Measurements from ENCODE around the gene RABL6. TPM values are rescaled to one million over a fixed set of nuclear protein-coding genes. Genes with fewer than 3 reads are reported as not detected.
"Not testable (repeated sequence)": the region's sequence is repeated elsewhere in the genome, so short reads cannot be mapped to it uniquely, and the experiment has no call there.

The RABL6 gene
- total RNA-seq, 1 experiment from 2014 or later = 43.1 TPM

GRCh38 chr9:136837856-136838277, 30.1 kb downstream of the RABL6 start:
- not testable (repeated sequence) for H3K4me2 ChIP-seq (ENCODE audit: low read depth, low read length, poor library complexity, severe bottlenecking); H4K20me1 ChIP-seq (ENCODE audit: insufficient read depth, low read depth, low read length); H3K79me2 ChIP-seq (ENCODE audit: low read length); H3K9me2 ChIP-seq (replicated peaks; ENCODE audit: insufficient read depth, low read length); DNase-seq; H3K9me3 ChIP-seq (ENCODE audit: low read length); H3K4me3 ChIP-seq (ENCODE audit: low read length); H2AFZ ChIP-seq (ENCODE audit: low read length); H3K9ac ChIP-seq (ENCODE audit: low read length); H3K36me3 ChIP-seq (ENCODE audit: insufficient read depth, low read length); H3K27ac ChIP-seq (ENCODE audit: low read length); H3K27me3 ChIP-seq (ENCODE audit: low read length)
- H3K4me1 ChIP-seq (ENCODE audit: low read length) = peaks cover 21% of the 10 kb centered on the region

- no peak overlapping the region for H3K27ac ChIP-seq (ENCODE audit: low read length)
- no peaks in the 10 kb centered on the region for H3K9me2 ChIP-seq (replicated peaks; ENCODE audit: insufficient read depth, low read length)
- H2AFZ ChIP-seq (ENCODE audit: low read length) = no peak overlapping the region
- no peak overlapping the region for H3K9ac ChIP-seq (ENCODE audit: low read length)
- H3K36me3 ChIP-seq (ENCODE audit: insufficient read depth, low read length) = no peaks in the 10 kb centered on the region
- no peaks in the 10 kb centered on the region for H3K79me2 ChIP-seq (ENCODE audit: low read length)
- no peak for DNase-seq
- H3K4me3 ChIP-seq (ENCODE audit: low read length) = no peak overlapping the region
- no peaks in the 10 kb centered on the region for H3K27me3 ChIP-seq (ENCODE audit: low read length)
- H3K4me2 ChIP-seq (ENCODE audit: low read depth, low read length, poor library complexity, severe bottlenecking) = no peak overlapping the region
- no peaks in the 10 kb centered on the region for H3K9me3 ChIP-seq (ENCODE audit: low read length)
- H4K20me1 ChIP-seq (ENCODE audit: insufficient read depth, low read depth, low read length) = no peaks in the 10 kb centered on the region
- peaks cover 28% of the 10 kb centered on the region for H3K4me1 ChIP-seq (ENCODE audit: low read length)
Measured at GRCh38 chr9:136838314-136839228, 30.8 kb downstream of the RABL6 start.

- no peaks in the 10 kb centered on the region for H3K27me3 ChIP-seq (ENCODE audit: low read length)
- H3K4me3 ChIP-seq (ENCODE audit: low read length) = no peak overlapping the region
- no peak for DNase-seq
- no peaks in the 10 kb centered on the region for H3K79me2 ChIP-seq (ENCODE audit: low read length)
- no peaks in the 10 kb centered on the region for H3K36me3 ChIP-seq (ENCODE audit: insufficient read depth, low read length)
- H3K4me1 ChIP-seq (ENCODE audit: low read length) = peaks cover 29% of the 10 kb centered on the region
- H4K20me1 ChIP-seq (ENCODE audit: insufficient read depth, low read depth, low read length) = no peaks in the 10 kb centered on the region
- H2AFZ ChIP-seq (ENCODE audit: low read length) = no peak overlapping the region
- H3K9me2 ChIP-seq (replicated peaks; ENCODE audit: insufficient read depth, low read length) = no peaks in the 10 kb centered on the region
- H3K9me3 ChIP-seq (ENCODE audit: low read length) = no peaks in the 10 kb centered on the region
- H3K9ac ChIP-seq (ENCODE audit: low read length) = no peak overlapping the region
- H3K4me2 ChIP-seq (ENCODE audit: low read depth, low read length, poor library complexity, severe bottlenecking) = no peak overlapping the region
- no peak overlapping the region for H3K27ac ChIP-seq (ENCODE audit: low read length)
Measured at GRCh38 chr9:136839229-136840139, 31.7 kb downstream of the RABL6 start.

- Histone ChIP-seq H3K4me1 (ENCODE audit: low read length) (peaks cover 29% of the 10 kb centered on the region), H3K27ac (ENCODE audit: low read length) (no peak overlapping the region), H3K9me3 (ENCODE audit: low read length) (no peaks in the 10 kb centered on the region), H2AFZ (ENCODE audit: low read length) (no peak overlapping the region), H3K36me3 (ENCODE audit: insufficient read depth, low read length) (no peaks in the 10 kb centered on the region), H3K79me2 (ENCODE audit: low read length) (no peaks in the 10 kb centered on the region), H4K20me1 (ENCODE audit: insufficient read depth, low read depth, low read length) (no peaks in the 10 kb centered on the region), H3K9ac (ENCODE audit: low read length) (no peak overlapping the region), H3K4me2 (ENCODE audit: low read depth, low read length, poor library complexity, severe bottlenecking) (no peak overlapping the region), H3K4me3 (ENCODE audit: low read length) (no peak overlapping the region), H3K27me3 (ENCODE audit: low read length) (no peaks in the 10 kb centered on the region), H3K9me2 (replicated peaks; ENCODE audit: insufficient read depth, low read length) (no peaks in the 10 kb centered on the region)
- DNase-seq = no peak
Measured at GRCh38 chr9:136840140-136840876, 32.6 kb downstream of the RABL6 start.

GRCh38 chr9:136840877-136841645, 33.3 kb downstream of the RABL6 start:
- Histone ChIP-seq H3K9me3 (ENCODE audit: low read length) (no peaks in the 10 kb centered on the region), H3K4me1 (ENCODE audit: low read length) (peaks cover 29% of the 10 kb centered on the region), H4K20me1 (ENCODE audit: insufficient read depth, low read depth, low read length) (no peaks in the 10 kb centered on the region), H3K27me3 (ENCODE audit: low read length) (no peaks in the 10 kb centered on the region), H3K27ac (ENCODE audit: low read length) (peak overlapping the region; percentile 51), H2AFZ (ENCODE audit: low read length) (no peak overlapping the region), H3K9me2 (replicated peaks; ENCODE audit: insufficient read depth, low read length) (no peaks in the 10 kb centered on the region), H3K4me3 (ENCODE audit: low read length) (no peak overlapping the region), H3K36me3 (ENCODE audit: insufficient read depth, low read length) (no peaks in the 10 kb centered on the region), H3K79me2 (ENCODE audit: low read length) (no peaks in the 10 kb centered on the region), H3K4me2 (ENCODE audit: low read depth, low read length, poor library complexity, severe bottlenecking) (no peak overlapping the region), H3K9ac (ENCODE audit: low read length) (peak overlapping the region; percentile 71; the same call in 1 of the 2 replicates)
- peak; percentile 67 for DNase-seq

- peak overlapping the region; percentile 91 for H3K4me2 ChIP-seq (ENCODE audit: low read depth, low read length, poor library complexity, severe bottlenecking)
- not testable (repeated sequence) for H2AFZ ChIP-seq (ENCODE audit: low read length); H3K9me2 ChIP-seq (replicated peaks; ENCODE audit: insufficient read depth, low read length); DNase-seq; H4K20me1 ChIP-seq (ENCODE audit: insufficient read depth, low read depth, low read length); H3K9me3 ChIP-seq (ENCODE audit: low read length); H3K27me3 ChIP-seq (ENCODE audit: low read length); H3K79me2 ChIP-seq (ENCODE audit: low read length); H3K36me3 ChIP-seq (ENCODE audit: insufficient read depth, low read length)
- peak overlapping the region; percentile 51 for H3K27ac ChIP-seq (ENCODE audit: low read length)
- H3K4me3 ChIP-seq (ENCODE audit: low read length) = peak overlapping the region; percentile 66; the same call in 1 of the 2 replicates
- H3K9ac ChIP-seq (ENCODE audit: low read length) = peak overlapping the region; percentile 71; the same call in 1 of the 2 replicates
- H3K4me1 ChIP-seq (ENCODE audit: low read length) = peaks cover 29% of the 10 kb centered on the region
Measured at GRCh38 chr9:136841646-136842379, 34.1 kb downstream of the RABL6 start.

- not testable (repeated sequence) for H3K36me3 ChIP-seq (ENCODE audit: insufficient read depth, low read length); H4K20me1 ChIP-seq (ENCODE audit: insufficient read depth, low read depth, low read length); H3K79me2 ChIP-seq (ENCODE audit: low read length); H2AFZ ChIP-seq (ENCODE audit: low read length); H3K27me3 ChIP-seq (ENCODE audit: low read length); H3K9me3 ChIP-seq (ENCODE audit: low read length); H3K9me2 ChIP-seq (replicated peaks; ENCODE audit: insufficient read depth, low read length)
- DNase-seq = peak; percentile 94
- H3K4me1 ChIP-seq (ENCODE audit: low read length) = peaks cover 30% of the 10 kb centered on the region
- H3K4me2 ChIP-seq (ENCODE audit: low read depth, low read length, poor library complexity, severe bottlenecking) = peak within 1 kb of the TSS; percentile 91
- H3K4me3 ChIP-seq (ENCODE audit: low read length) = peak within 1 kb of the TSS; percentile 66; the same call in 1 of the 2 replicates
- peak within 1 kb of the TSS; percentile 51 for H3K27ac ChIP-seq (ENCODE audit: low read length)
- peak within 1 kb of the TSS; percentile 71 for H3K9ac ChIP-seq (ENCODE audit: low read length)
Measured at GRCh38 chr9:136842380-136842948, 34.7 kb downstream of the RABL6 start, which contains the start of gene AJM1. Gene AJM1 (plus strand): TSS chr9:136842478. CDS start chr9:136844415, 1,937 bp downstream.

Data from Karpas-422 (cell line).